ENCODE data around the gene YWHAG. TPM values are rescaled to one million over a fixed set of nuclear protein-coding genes. Genes with fewer than 3 reads are reported as not detected.

YWHAG gene
- total and polyA plus RNA-seq, 9 of the 15 experiments (the other 6 are each of a cell fraction or from before 2014, with no cell fraction given) = 30.4 to 246 (median 94.5) TPM

GRCh38 chr7:76302347-76303201 is 56.2 kb downstream of the YWHAG start, which contains the start of gene HSPB1 (continued):
- peak; percentile 19; the same call in 1 of the 2 replicates for TF ChIP-seq ZBTB40 (IDR thresholded peaks at IDR 0.05)
- no peak for TF ChIP-seq ZBTB40 (CRISPR knock-in tag; IDR thresholded peaks at IDR 0.05)
- no peak for TF ChIP-seq KLF10 (CRISPR knock-in tag; IDR thresholded peaks at IDR 0.05)
- no peak for TF ChIP-seq ZC3H4 (CRISPR knock-in tag; IDR thresholded peaks at IDR 0.05; ENCODE audit: borderline replicate concordance)
- no peak for TF ChIP-seq FOS (IDR thresholded peaks at IDR 0.05; ENCODE audit: extremely low read depth, insufficient read length)
- TF ChIP-seq HMG20A (CRISPR knock-in tag; conservative IDR thresholded peaks at IDR 0.05) = no peak
- no peak for TF ChIP-seq ZNF217 (CRISPR knock-in tag; IDR thresholded peaks at IDR 0.05)
- TF ChIP-seq ZNF274 (IDR thresholded peaks at IDR 0.05; ENCODE audit: borderline replicate concordance, low read depth, low read length) = no peak
- TF ChIP-seq STAT5A (IDR thresholded peaks at IDR 0.05; ENCODE audit: borderline replicate concordance, low read length) = no peak
- no peak for TF ChIP-seq STAG1 (CRISPR knock-in tag; IDR thresholded peaks at IDR 0.05; ENCODE audit: borderline replicate concordance)
- TF ChIP-seq ZNF707 (CRISPR knock-in tag; conservative IDR thresholded peaks at IDR 0.05) = peak; percentile 57; the same call in 1 of the 2 replicates
- TF ChIP-seq POLR3G (IDR thresholded peaks at IDR 0.05; ENCODE audit: extremely low read depth, insufficient read length, insufficient replicate concordance) = no peak
- no peak for TF ChIP-seq ZBTB5 (IDR thresholded peaks at IDR 0.05)
- TF ChIP-seq TARDBP (IDR thresholded peaks at IDR 0.05) = 0 out of 2 replicates have a peak, but pooled peaks have one; percentile 37
- TF ChIP-seq RBM25 (IDR thresholded peaks at IDR 0.05; ENCODE audit: low read depth, low read length, severe bottlenecking) = no peak
- TF ChIP-seq TSC22D4 (tag; IDR thresholded peaks at IDR 0.05) = no peak
